SK-N-SH treated with all-trans-retinoic acid at 6 μM for 48 hours (cell line): ENCODE results near the gene TMEM119.

ENCODE experiments used
- ATAC-seq: fragments of 200-7000 bp; cut with Tn5 transposase; 3 replicates; pipeline ENCODE4 v1.9.1; 2020; ENCODE audit warnings: mild to moderate bottlenecking, moderate library complexity
- ARNTL ChIP-seq: fragments of 450-650 bp; formaldehyde crosslinking; IDR thresholded peaks from 2 replicates; pipeline ENCODE4 v1.5.0; 2020; ENCODE audit warnings: low read depth, mild to moderate bottlenecking, moderate library complexity, borderline replicate concordance
- CREB5 ChIP-seq: fragments of 250-450 bp; sonication (Bioruptor Pico); IDR thresholded peaks from 2 replicates; pipeline ENCODE4 v1.5.1; 2020; ENCODE audit warnings: low read depth, mild to moderate bottlenecking, moderate library complexity
- ESRRG ChIP-seq: fragments of 250-450 bp; sonication (Bioruptor Pico); IDR thresholded peaks from 2 replicates; pipeline ENCODE4 v1.6.1; 2021; ENCODE audit warnings: mild to moderate bottlenecking
- GLIS3 ChIP-seq: fragments of 250-450 bp; sonication (Bioruptor Pico); IDR thresholded peaks from 2 replicates; pipeline ENCODE4 v1.5.0; 2020; ENCODE audit warnings: mild to moderate bottlenecking, moderate library complexity
- ISL1 ChIP-seq: fragments of 250-450 bp; sonication (Bioruptor Pico); IDR thresholded peaks from 2 replicates; pipeline ENCODE4 v2.1.2; 2022; ENCODE audit warnings: mild to moderate bottlenecking, moderate library complexity
- POU6F1 ChIP-seq: fragments of 250-450 bp; sonication (Bioruptor Pico); IDR thresholded peaks from 2 replicates; pipeline ENCODE4 v1.8.0; 2021; ENCODE audit warnings: low read depth, mild to moderate bottlenecking, moderate library complexity, borderline replicate concordance
- PPARA ChIP-seq: fragments of 250-450 bp; sonication (Bioruptor Pico); IDR thresholded peaks from 2 replicates; pipeline ENCODE4 v1.5.0; 2020; ENCODE audit warnings: mild to moderate bottlenecking, borderline replicate concordance
- RARB ChIP-seq: fragments of 250-450 bp; sonication (Bioruptor Pico); IDR thresholded peaks from 2 replicates; pipeline ENCODE4 v1.8.0; 2021; ENCODE audit warnings: mild to moderate bottlenecking, moderate library complexity
- SNAI2 ChIP-seq: fragments of 250-450 bp; sonication (Bioruptor Pico); IDR thresholded peaks from 2 replicates; pipeline ENCODE4 v1.5.0; 2020; ENCODE audit warnings: mild to moderate bottlenecking, moderate library complexity
- ZFP3 ChIP-seq: fragments of 250-450 bp; sonication (Bioruptor Pico); IDR thresholded peaks from 2 replicates; pipeline ENCODE4 v1.5.0; 2020; ENCODE audit warnings: mild to moderate bottlenecking, moderate library complexity
- ZNF565 ChIP-seq: fragments of 450-650 bp; formaldehyde crosslinking; conservative IDR thresholded peaks from 2 replicates; pipeline ENCODE4 v1.5.0; 2020; ENCODE audit warnings: low read depth, mild to moderate bottlenecking, moderate library complexity
- ZNF70 ChIP-seq: fragments of 450-650 bp; formaldehyde crosslinking; IDR thresholded peaks from 2 replicates; pipeline ENCODE4 v1.5.0; 2020; ENCODE audit warnings: mild to moderate bottlenecking, moderate library complexity
- ZNF8 ChIP-seq: fragments of 450-650 bp; formaldehyde crosslinking; IDR thresholded peaks from 2 replicates; pipeline ENCODE4 v1.5.0; 2020; ENCODE audit warnings: mild to moderate bottlenecking, moderate library complexity
- TF ChIP-seq, protein P1 (sequence below): fragments of 250-450 bp; sonication (Bioruptor Pico); IDR thresholded peaks from 2 replicates; pipeline ENCODE4 v1.8.0; 2020; ENCODE audit warnings: mild to moderate bottlenecking, moderate library complexity, borderline replicate concordance
- TF ChIP-seq, protein P2 (sequence below): fragments of 250-450 bp; sonication (Bioruptor Pico); IDR thresholded peaks from 2 replicates; pipeline ENCODE4 v1.5.0; 2020; ENCODE audit warnings: mild to moderate bottlenecking, moderate library complexity

The TMEM119 gene

GRCh38 chr12:108646600-108647579 is 49.0 kb upstream of the TMEM119 start (continued):
- TF ChIP-seq POU6F1 (CRISPR knock-in tag) (no peak), ARNTL (CRISPR knock-in tag) (no peak), ESRRG (CRISPR knock-in tag) (no peak), SNAI2 (CRISPR knock-in tag) (no peak)

- ATAC-seq = no peak
- TF ChIP-seq, protein P1, sequence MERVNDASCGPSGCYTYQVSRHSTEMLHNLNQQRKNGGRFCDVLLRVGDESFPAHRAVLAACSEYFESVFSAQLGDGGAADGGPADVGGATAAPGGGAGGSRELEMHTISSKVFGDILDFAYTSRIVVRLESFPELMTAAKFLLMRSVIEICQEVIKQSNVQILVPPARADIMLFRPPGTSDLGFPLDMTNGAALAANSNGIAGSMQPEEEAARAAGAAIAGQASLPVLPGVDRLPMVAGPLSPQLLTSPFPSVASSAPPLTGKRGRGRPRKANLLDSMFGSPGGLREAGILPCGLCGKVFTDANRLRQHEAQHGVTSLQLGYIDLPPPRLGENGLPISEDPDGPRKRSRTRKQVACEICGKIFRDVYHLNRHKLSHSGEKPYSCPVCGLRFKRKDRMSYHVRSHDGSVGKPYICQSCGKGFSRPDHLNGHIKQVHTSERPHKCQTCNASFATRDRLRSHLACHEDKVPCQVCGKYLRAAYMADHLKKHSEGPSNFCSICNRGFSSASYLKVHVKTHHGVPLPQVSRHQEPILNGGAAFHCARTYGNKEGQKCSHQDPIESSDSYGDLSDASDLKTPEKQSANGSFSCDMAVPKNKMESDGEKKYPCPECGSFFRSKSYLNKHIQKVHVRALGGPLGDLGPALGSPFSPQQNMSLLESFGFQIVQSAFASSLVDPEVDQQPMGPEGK (CRISPR knock-in tag) = no peak
- TF ChIP-seq ZNF565 (CRISPR knock-in tag) = no peak
- TF ChIP-seq RARB (CRISPR knock-in tag) = no peak
- no peak for TF ChIP-seq ZFP3 (CRISPR knock-in tag)
- TF ChIP-seq ARNTL (CRISPR knock-in tag) = no peak
- TF ChIP-seq ISL1 (CRISPR knock-in tag) = no peak
- no peak for TF ChIP-seq ZNF70 (CRISPR knock-in tag)
- TF ChIP-seq, protein P2, sequence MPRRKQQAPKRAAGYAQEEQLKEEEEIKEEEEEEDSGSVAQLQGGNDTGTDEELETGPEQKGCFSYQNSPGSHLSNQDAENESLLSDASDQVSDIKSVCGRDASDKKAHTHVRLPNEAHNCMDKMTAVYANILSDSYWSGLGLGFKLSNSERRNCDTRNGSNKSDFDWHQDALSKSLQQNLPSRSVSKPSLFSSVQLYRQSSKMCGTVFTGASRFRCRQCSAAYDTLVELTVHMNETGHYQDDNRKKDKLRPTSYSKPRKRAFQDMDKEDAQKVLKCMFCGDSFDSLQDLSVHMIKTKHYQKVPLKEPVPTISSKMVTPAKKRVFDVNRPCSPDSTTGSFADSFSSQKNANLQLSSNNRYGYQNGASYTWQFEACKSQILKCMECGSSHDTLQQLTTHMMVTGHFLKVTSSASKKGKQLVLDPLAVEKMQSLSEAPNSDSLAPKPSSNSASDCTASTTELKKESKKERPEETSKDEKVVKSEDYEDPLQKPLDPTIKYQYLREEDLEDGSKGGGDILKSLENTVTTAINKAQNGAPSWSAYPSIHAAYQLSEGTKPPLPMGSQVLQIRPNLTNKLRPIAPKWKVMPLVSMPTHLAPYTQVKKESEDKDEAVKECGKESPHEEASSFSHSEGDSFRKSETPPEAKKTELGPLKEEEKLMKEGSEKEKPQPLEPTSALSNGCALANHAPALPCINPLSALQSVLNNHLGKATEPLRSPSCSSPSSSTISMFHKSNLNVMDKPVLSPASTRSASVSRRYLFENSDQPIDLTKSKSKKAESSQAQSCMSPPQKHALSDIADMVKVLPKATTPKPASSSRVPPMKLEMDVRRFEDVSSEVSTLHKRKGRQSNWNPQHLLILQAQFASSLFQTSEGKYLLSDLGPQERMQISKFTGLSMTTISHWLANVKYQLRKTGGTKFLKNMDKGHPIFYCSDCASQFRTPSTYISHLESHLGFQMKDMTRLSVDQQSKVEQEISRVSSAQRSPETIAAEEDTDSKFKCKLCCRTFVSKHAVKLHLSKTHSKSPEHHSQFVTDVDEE = no peak
- no peak for TF ChIP-seq POU6F1 (CRISPR knock-in tag)
- TF ChIP-seq GLIS3 (CRISPR knock-in tag) = no peak
- TF ChIP-seq ZNF8 (CRISPR knock-in tag) = no peak
- TF ChIP-seq, all 23 proteins: peak for 0
Observed at GRCh38 chr12:108645686-108646599, 48.1 kb upstream of the TMEM119 start.

- TF ChIP-seq PPARA (CRISPR knock-in tag) (no peak), ZNF70 (CRISPR knock-in tag) (no peak), CREB5 (CRISPR knock-in tag) (no peak)
- no peak for ATAC-seq
Observed at GRCh38 chr12:108644811-108645120, 46.9 kb upstream of the TMEM119 start.
